Neural crest cell (in vitro differentiated cells): ENCODE results near the gene PSEN2. TPM values are rescaled to one million over a fixed set of nuclear protein-coding genes. Genes with fewer than 3 reads are reported as not detected.

Experiments
- DNase-seq: peaks from one replicate; pipeline ENCODE4 v3.0.0; 2021; ENCODE audit warnings: low read depth, mixed read lengths, low spot score
- H3K27ac Mint-ChIP-seq: one replicate; pipeline ENCODE4 v1.8.0; 2021; ENCODE audit warnings: mild to moderate bottlenecking, mixed read lengths; ENCODE audit not compliant: unreplicated experiment
- H3K27me3 Mint-ChIP-seq: 2 replicates; pipeline ENCODE4 v1.8.0; 2021; ENCODE audit warnings: low read depth, mild to moderate bottlenecking, mixed read lengths
- H3K36me3 Mint-ChIP-seq: 2 replicates; pipeline ENCODE4 v1.8.0; 2021; ENCODE audit warnings: low read depth, mild to moderate bottlenecking, mixed read lengths
- H3K4me1 Mint-ChIP-seq: 2 replicates; pipeline ENCODE4 v1.8.0; 2021; ENCODE audit warnings: mixed read lengths
- H3K4me3 Mint-ChIP-seq: one replicate; pipeline ENCODE4 v1.8.0; 2021; ENCODE audit warnings: mild to moderate bottlenecking, mixed read lengths
- H3K9me3 Mint-ChIP-seq: 2 replicates; pipeline ENCODE4 v1.8.0; 2021; ENCODE audit warnings: mixed read lengths
- total RNA-seq: library from RNA; stranded (reverse); gene quantifications from 2 replicates; pipeline ENCODE4 v1.2.1, GENCODE V29; 2021
- TF ChIP-seq, protein P1 (sequence below): fragments of 200-600 bp; sonication (generic); conservative IDR thresholded peaks from 2 replicates; pipeline ENCODE4 v1.5.0; 2021; ENCODE audit warnings: antibody characterized with exemption, mild to moderate bottlenecking

The PSEN2 gene
- total RNA-seq, 1 donor from 2014 or later: 20.1 TPM

DNA sequence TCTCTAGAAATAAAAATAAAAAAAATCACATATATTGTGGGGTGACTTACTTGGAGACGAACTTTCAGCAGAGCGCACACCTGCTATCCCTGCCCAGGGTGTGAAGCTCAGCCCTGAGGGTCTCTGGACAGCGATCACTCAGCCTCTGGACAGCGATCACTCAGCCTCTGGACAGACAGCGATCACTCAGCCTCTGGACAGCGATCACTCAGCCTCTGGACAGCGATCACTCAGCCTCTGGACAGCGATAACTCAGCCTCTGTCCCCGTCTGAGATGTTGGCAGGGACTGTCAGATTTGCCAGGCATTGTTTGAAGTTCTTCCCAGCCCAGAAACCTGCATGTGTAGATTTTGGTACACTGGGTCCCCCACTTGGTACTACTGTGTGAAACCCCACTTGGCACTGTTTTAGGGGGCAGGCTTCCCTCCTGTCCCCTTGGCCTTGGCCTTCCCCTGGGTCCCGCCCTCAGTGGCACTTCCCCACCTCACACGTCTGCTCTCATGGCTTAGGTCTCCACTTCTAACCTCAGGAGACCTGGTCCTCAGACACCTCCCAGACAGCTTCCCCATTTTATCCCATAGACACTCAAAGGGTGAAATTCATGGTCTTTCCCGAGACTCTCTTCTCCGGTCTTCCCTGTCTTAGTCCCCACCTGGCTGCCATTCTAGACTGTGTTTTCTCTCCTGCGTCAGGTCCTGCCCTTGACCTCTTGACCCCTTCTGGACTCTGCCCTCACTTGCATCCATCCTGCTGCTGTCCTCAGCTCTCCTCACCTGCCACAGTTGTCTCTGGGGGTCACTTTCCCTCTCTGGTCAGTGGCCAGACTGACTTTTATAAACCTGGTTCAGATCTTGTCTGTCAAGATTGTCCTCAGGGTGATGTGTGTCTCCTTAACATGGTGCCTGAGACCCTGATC lies 10.2 kb downstream of the PSEN2 start:
- no peaks in the 10 kb centered on the region for H3K9me3 Mint-ChIP-seq
- no peaks in the 10 kb centered on the region for H3K27me3 Mint-ChIP-seq
- H3K27ac Mint-ChIP-seq: peak overlapping the region; percentile 40
- DNase-seq: no peak
- TF ChIP-seq, protein P1, sequence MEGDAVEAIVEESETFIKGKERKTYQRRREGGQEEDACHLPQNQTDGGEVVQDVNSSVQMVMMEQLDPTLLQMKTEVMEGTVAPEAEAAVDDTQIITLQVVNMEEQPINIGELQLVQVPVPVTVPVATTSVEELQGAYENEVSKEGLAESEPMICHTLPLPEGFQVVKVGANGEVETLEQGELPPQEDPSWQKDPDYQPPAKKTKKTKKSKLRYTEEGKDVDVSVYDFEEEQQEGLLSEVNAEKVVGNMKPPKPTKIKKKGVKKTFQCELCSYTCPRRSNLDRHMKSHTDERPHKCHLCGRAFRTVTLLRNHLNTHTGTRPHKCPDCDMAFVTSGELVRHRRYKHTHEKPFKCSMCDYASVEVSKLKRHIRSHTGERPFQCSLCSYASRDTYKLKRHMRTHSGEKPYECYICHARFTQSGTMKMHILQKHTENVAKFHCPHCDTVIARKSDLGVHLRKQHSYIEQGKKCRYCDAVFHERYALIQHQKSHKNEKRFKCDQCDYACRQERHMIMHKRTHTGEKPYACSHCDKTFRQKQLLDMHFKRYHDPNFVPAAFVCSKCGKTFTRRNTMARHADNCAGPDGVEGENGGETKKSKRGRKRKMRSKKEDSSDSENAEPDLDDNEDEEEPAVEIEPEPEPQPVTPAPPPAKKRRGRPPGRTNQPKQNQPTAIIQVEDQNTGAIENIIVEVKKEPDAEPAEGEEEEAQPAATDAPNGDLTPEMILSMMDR: no peak
- H3K36me3 Mint-ChIP-seq: peaks cover 6% of the 10 kb centered on the region
- H3K4me3 Mint-ChIP-seq: no peak overlapping the region
- H3K4me1 Mint-ChIP-seq: no peaks in the 10 kb centered on the region

DNA sequence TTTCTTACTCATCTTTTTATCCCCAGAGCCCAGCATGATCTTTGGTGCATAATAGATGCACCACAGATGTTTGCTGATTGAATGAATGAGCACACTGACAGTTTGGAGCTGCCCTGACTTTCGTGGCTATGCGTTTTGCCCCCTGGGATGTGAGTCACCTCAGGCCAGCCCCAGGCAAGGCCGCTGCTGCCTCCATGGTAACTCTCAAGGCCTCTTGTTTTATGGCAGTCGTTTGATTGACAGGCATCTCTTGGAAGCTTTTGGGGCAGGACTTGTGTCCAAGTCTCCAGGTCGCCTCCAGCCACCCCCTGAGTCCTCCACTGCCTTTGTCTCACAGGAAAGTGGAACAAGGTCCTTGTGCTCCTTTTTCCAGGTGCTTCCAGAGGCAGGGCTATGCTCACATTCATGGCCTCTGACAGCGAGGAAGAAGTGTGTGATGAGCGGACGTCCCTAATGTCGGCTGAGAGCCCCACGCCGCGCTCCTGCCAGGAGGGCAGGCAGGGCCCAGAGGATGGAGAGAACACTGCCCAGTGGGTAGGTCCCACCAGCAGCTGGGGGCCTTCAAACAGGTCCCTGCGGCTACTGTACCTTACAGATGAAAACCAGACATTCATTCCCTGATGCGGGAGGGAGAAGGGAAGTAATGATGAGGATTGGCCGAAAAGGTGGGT lies 11.2 kb downstream of the PSEN2 start:
- Mint-ChIP-seq H3K27me3 (no peaks in the 10 kb centered on the region), H3K36me3 (peaks cover 6% of the 10 kb centered on the region), H3K4me3 (no peak overlapping the region), H3K4me1 (no peaks in the 10 kb centered on the region), H3K27ac (no peak overlapping the region), H3K9me3 (no peaks in the 10 kb centered on the region)
- TF ChIP-seq, protein P1: no peak
- DNase-seq: no peak

DNA sequence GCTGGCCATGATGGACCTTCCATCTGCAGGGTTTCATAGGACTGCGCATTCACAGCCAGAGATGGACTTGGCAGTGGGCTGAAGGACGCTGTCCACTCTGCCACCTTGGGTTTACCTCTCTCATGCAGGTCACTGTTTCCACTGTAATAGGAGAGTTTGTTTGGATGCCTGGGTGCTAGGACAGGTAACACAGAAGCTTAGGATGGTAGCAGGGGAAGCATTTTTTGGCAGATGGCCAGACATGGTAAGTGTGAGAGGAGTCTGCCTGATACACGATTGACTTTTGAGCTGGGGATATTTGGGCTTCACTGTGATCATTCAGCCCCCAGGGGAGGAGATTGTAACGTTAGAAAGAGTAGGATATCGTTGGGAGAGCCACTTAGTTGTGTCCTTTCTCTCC lies 11.8 kb downstream of the PSEN2 start:
- Mint-ChIP-seq H3K27me3 (no peaks in the 10 kb centered on the region), H3K4me3 (no peak overlapping the region), H3K27ac (peak overlapping the region; percentile 29), H3K4me1 (no peaks in the 10 kb centered on the region), H3K9me3 (no peaks in the 10 kb centered on the region), H3K36me3 (peaks cover 3% of the 10 kb centered on the region)
- no peak for DNase-seq
- TF ChIP-seq, protein P1: no peak

DNA sequence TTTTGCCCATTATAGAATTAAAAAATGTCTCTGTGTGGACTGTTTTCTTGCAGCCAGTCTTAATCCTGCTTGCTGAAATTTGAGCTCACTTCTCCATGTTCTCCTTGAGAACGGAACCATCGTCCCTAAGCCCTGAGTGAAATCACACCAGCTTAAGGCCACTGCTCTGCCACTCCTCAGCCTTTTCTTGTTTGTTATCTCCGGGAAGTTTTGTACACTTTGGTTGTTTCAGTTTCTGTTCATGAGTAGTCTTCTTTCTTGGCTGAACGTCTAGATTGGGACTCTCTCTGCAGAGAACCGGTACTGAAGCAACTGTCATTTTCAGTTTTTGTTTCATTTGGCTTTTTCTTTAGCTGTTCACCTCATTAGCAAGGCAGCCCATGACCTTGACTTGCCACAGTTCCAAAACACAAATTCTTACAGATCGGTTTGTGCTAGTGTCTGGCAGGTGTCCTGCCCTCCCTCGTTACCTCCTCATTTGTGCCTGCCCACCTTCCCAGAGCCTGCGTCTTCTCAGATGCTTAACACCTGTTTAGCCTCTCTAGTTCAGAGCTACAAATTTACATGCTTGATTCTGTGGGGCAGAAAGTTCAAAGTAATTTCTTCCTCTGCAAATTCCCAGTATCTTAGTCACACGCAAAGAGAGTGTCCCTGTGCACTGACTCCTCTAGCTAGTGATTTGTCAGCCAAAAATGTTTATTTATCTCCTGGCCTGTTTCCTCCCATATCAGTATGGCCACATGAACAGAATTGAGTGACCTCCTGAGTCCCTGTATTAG lies 12.4 kb downstream of the PSEN2 start:
- TF ChIP-seq, protein P1: no peak
- Mint-ChIP-seq H3K9me3 (no peaks in the 10 kb centered on the region), H3K4me1 (no peaks in the 10 kb centered on the region), H3K36me3 (peaks cover 3% of the 10 kb centered on the region), H3K4me3 (no peak overlapping the region), H3K27me3 (no peaks in the 10 kb centered on the region), H3K27ac (no peak overlapping the region)
- no peak for DNase-seq

DNA sequence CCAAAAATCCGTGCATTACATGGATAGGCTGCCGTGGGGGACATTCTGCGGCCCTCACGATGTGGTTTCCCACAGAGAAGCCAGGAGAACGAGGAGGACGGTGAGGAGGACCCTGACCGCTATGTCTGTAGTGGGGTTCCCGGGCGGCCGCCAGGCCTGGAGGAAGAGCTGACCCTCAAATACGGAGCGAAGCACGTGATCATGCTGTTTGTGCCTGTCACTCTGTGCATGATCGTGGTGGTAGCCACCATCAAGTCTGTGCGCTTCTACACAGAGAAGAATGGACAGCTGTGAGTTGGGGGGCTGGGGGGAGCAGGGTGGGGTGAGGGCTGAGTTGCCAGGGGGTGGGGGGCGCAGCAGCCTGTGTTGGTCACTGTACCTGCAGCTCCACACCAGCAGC lies 13.2 kb downstream of the PSEN2 start:
- TF ChIP-seq, protein P1: no peak
- Mint-ChIP-seq H3K4me3 (no peak overlapping the region), H3K36me3 (peaks cover 3% of the 10 kb centered on the region)

More for the DNA sequence above, 13.2 kb downstream of the PSEN2 start:
- Mint-ChIP-seq H3K27me3 (no peaks in the 10 kb centered on the region), H3K4me1 (no peaks in the 10 kb centered on the region), H3K27ac (no peak overlapping the region), H3K9me3 (no peaks in the 10 kb centered on the region)
- no peak for DNase-seq
